NCI-H526 (cell line): ENCODE data around the gene OSBPL8.

Source experiments
- DNase-seq, 2 experiments: peaks; one replicate each; lab custom pipeline; 2025; lab: John Stamatoyannopoulos, UW

Gene OSBPL8, protein sequence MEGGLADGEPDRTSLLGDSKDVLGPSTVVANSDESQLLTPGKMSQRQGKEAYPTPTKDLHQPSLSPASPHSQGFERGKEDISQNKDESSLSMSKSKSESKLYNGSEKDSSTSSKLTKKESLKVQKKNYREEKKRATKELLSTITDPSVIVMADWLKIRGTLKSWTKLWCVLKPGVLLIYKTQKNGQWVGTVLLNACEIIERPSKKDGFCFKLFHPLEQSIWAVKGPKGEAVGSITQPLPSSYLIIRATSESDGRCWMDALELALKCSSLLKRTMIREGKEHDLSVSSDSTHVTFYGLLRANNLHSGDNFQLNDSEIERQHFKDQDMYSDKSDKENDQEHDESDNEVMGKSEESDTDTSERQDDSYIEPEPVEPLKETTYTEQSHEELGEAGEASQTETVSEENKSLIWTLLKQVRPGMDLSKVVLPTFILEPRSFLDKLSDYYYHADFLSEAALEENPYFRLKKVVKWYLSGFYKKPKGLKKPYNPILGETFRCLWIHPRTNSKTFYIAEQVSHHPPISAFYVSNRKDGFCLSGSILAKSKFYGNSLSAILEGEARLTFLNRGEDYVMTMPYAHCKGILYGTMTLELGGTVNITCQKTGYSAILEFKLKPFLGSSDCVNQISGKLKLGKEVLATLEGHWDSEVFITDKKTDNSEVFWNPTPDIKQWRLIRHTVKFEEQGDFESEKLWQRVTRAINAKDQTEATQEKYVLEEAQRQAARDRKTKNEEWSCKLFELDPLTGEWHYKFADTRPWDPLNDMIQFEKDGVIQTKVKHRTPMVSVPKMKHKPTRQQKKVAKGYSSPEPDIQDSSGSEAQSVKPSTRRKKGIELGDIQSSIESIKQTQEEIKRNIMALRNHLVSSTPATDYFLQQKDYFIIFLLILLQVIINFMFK

DNA sequence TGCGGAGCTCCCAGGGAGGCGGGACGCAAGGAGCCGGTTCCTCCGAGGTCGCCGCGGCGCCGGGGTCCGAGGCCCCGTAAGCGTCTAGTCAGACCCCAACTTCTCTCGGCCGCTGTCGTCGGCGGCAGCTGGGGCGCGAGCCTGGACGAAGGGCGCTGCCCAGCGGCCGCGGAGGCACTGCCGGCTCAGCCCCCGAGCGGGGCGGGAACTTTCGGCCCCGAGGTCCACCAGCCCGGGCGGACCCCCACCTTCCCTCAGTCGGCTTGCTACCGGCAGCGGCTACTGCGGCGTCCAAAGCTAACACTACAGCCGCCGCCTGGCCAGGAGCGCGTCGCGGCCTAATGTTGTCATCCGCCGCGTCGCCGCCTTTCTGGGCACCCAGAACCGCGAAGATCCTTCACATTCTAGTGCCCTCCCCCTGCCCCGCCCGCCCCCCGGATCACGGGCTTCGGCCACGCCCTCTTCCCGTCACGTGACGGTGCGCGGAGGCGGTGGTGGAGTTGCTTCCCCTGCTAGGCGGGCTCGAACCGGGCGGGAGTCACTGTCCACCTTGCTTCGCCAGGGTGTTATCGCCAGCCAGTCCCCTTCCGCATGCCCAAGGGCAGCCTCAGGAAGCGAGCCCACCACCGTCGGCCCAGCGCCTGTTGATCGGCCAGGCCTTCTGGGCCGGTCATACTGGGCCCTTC lies at the start of gene OSBPL8:
TSS of gene OSBPL8 (minus strand) at position 372 of the 686 bp plus-strand sequence. CDS start 72,220 bp downstream, outside the sequence.
- DNase-seq = peak; percentile 76 to 93

DNA sequence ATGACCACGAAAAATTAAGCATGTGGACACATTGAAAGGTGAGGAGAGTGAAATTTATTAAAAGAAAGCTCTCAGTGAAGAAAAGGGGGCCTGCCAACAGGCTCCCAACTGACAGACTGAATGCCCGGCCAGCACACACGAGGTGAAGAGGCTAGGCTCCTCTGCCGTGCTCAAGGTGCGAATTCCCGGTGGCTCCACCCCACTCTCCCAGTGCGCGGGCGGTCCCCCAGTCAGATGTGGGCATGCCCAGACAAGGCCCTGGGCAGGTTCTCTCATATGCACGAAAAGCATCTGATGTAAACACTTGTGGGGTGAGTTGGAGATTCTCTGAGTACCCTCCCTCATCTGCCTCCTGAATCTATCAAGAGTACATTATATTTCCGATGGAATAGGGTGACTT lies 48.5 kb upstream of the OSBPL8 start:
- DNase-seq = no peak

DNA sequence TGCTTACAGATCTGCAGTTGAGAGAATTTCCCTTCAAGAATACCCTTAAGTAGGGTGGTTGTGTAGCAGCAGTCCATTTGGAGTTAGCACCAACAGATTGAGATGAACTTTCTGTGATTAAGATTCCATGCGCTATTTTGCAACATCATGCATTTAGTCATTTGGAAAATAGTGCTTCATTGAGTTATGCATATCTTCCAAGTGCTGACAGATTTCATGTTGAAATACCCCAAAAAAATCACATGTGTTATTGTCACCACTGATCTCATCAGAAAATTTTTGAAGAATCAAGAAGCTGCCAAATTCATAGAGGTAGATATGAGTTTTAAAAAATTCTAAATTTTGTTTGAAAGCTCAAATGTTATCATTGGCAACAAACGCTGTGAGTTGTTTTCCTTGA lies 35.5 kb upstream of the OSBPL8 start:
- DNase-seq = no peak

DNA sequence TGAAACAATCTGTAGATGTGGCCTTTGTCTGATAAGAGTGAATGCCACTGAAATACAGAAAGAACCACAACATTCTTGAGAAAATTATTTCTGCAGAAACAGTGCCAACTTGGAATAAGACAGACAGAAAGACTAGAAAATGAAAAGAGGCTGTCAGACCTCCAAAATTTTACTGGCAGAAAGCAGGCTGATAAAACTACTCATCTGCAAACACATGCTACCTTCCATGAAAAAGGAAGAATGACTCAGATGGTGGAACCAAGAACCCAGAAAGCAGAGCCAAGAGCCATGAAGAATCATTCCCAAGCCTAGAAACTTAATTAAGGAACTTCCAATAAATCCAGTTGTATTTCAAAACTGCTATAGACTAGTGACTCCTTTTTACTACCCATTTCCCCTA lies 31.9 kb upstream of the OSBPL8 start:
- DNase-seq = no peak

DNA sequence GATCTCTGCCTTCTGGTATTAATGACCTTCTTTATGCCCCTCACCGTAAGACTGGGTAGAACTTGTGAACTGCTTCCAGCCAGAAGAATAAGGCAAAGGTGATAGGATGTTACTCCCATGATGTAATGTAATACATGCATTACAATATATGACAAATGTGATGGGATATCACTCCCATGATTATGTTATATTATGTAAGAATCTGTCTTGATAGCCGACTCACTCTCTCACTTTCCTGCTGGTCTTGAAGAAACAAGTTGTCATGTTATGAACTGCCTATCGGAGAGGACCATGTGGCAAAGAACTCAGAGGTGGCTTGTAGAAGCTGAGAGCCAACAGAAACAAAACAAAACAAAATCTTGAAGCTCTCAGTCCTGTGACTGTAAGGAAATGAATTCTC lies 30.6 kb upstream of the OSBPL8 start:
- no peak for DNase-seq

DNA sequence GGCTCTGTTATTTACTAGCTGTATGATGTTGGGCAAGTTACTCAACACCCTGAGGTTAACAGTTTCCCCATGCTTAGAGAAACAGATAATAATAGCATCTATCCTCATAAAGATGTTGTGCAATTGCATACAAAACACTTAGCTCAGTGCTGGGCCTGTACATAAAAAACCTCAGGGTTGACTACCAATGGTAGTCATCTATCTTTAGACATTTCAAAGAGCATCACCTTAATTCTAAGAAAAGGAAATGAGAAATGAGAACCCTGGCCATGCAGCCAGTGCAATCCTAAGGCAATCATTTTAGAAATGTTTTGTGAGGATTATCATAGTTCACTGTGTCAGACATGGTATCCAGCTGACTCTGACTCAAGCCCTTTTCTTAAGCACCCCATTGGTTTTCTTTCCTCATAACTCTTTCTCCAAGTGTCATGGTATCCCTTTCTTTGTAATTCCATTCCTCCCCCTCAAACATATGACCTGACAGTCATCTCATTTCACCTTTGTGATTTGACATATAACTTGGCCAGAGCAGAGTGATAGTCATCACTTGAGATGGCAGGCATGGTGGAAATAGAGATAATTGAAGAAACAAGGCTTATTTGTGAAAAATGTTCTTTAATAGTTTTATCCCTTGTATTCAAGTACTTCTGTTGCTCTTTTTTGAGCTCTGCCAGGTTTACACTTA lies 29.5 kb upstream of the OSBPL8 start:
- DNase-seq = no peak

DNA sequence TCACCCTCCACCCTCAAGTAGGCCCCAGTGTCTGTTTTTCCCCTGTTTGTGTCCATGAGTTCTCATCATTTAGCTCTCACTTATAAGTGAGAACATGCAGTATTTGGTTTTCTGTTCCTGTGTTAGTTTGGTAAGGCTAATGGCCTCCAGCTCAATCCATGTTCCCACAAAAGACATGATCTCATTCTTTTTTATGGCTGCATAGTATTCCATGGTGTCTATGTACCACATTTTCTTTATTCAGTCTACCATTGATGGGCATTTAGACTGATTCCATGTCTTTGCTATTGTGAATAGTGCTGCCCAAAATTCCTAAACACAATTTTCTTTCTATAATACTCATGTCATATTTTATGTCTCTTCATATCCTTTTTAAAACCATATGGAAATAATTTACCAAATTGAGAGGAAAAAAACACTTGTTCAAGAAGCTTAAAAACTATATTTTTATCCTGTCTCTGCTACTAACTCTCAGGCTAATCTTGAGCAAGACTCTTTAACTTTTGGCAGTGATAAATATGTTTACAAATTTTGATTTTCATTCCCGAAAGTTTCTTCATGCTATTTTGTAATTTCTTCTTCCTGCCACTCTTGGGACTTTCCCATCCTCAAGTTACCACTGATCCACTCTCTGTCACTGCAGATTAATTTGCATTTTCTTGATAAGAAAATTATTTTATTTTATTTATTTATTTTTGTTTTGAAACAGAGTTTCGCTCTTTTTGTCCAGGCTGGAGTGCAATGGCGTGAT lies 28.0 kb upstream of the OSBPL8 start:
- DNase-seq = no peak

DNA sequence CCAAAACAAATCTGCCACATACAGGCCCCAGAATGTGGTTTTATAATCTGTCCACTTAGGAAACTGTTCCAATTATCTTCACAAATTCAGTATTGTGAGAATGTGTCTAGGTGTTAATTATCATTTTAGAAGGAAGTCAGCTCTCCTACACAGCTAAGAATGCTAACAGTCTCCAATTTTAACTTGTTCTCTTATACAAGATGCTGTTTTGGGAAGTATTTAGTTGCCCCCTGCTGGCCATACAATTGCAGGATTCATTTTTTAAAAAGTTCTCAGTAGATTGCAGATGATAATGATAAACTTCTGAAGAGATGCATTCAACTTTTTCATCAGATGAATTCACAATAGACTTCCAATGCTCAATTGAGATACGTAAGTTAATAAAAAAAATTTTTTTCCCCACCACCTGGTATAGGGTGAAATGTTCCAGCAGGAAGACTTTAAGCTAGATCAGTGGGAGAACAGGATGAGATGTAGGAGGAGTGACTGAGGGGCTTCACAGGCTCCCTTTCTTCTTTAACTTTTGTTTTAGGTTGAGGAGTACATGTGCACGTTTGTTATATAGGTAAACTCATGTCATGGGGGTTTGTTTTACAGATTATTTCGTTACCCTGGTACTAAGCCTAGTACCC lies 27.3 kb upstream of the OSBPL8 start:
- peak; percentile 1 to 65 for DNase-seq

DNA sequence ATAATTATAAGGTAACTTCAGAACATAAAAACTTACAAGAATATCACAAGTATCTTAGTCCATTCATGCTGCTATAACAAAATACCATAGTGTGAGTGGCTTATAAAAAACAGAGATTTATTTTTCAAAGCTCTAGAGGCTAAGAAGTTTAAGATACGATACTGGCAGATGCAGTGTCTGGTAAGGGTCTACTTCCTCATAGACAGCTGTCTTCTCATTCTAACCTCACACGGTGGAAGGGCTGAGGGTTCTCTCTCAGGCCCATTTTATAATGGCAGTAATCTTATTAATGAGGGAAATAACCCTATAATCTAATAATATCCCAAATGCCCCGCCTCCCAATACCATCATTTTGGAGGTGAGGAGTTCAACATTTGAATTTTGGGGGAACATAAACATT lies 23.7 kb upstream of the OSBPL8 start:
- no peak for DNase-seq

DNA sequence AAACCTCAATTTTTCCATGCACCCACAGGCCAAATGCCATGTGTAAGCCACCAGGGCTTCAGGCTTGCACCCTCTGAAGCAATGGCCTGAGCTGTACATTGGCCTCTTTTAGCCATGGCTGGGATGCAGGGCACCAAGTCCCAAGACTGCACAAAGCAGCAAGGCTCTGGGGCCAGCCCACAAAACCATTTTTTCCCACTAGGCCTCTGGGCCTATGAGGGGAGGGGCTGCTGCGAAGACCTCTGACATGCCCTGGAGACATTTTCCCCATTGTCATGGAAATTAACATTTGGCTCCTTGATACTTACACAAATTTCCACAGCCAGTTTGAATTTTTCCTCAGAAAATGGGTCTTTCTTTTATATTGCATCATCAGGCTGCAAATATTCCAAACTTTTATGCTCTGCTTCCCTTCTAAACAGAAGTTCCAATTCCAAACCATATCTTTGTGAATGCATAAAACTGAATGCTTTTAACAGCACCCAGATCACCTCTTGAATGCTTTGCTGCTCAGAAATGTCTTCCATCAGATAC lies 14.3 kb upstream of the OSBPL8 start:
- DNase-seq = no peak

DNA sequence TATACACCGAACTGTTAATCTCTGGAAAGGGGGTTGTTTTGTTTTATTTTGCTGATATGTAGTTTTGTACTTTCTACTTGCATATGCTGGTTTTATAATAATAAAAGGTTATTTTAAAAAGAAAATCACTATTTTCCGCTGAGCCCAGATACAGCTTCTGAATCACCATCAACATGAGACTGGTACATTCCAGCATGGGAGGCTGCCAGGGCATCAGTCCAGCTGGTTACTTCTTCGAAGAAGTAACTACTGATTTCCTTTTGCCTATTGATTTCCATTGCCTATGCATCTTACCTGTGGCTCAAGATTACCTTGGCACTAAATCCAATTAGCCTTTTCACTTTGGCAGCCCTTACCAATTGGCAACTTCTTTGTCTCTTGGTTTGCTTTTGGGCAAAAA lies 11.7 kb upstream of the OSBPL8 start:
- DNase-seq = no peak

DNA sequence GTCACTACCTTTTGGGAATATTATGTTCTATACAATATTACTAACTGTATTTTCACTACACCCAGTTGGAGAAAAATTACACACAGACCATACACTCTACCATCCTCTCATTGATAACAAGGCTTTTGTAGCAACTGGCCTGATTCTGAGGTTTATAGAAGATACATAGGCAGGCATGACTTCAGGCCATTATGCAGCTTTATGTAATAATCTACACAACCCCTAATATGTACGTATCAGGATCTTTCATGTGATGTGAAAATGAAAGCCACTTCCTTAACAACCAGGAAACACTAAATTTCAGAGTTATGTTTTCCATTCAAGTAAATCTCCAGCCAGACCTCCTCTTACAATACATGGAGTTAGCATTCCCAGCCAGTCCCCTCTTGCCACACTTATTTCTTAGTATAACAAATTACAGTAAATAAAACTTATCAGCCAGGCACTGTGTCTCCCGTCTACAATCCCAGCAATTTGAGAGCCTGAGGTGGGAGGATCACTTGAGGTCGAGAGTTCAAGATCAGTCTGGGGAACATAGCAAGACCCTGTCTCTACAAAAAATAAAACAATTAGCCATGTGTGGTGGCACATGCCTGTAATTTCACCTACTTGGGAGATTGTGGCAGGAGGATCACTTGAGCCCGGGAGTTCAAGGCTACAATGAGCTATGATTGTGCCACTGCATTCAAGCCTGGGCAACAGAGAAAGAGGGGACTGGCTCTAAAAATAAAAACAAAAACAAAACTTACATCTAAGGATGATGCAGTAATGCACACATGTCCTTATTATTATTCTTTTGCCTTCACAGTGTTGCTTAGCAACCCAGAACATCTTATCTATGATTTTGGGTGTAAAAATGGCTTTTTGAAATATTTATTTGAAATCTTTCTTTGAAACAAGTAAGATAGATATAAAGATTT lies 10.4 kb upstream of the OSBPL8 start:
- no peak for DNase-seq

DNA sequence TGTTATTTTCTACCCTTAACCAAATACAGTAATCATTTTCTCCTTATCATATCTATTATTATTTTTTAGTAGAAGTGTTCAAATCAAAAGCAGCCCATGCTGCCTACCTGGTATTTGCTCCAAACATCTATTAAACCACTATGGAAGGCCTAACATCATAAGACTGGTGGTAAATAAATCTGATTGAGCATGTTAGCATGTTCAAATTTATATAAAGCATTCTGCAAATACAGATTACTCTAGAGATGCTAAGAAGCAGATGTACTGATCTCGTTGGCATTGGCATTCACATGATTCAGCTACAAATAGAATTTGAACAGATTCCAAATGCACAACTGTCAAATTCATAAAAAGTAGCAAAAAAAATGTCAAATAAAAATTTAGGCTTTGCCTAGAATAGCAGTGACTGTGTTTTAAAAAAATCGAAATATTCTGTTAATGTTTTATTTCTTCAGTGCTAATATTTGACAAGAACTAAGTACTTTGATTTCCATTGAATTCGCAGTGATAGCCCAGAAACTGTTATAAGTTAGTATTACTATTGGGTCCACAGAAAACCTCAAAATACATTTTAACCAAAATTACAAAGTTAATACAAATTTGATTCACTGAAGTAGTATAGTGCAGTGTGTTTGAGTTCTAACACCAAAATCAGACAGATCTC lies 9.4 kb upstream of the OSBPL8 start:
- DNase-seq = no peak

DNA sequence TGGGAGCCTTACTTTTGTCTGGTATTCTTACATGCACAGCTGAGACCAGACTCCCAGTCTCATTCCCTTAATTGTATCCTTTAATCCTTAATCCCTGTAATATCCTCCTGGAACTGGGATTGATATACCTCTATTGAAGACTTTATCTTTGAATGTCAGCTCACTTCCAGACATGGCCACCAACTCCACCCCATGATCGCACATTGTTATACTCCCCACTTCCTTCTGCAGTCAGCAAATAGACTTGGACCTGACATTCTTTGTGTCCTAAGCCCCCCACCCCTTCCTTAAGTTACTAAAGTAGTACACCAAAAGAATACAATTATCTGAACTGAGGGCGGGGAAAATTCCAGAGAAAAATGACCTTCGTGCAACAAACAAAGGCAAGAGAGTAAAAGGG lies 8.6 kb upstream of the OSBPL8 start:
- DNase-seq = no peak

DNA sequence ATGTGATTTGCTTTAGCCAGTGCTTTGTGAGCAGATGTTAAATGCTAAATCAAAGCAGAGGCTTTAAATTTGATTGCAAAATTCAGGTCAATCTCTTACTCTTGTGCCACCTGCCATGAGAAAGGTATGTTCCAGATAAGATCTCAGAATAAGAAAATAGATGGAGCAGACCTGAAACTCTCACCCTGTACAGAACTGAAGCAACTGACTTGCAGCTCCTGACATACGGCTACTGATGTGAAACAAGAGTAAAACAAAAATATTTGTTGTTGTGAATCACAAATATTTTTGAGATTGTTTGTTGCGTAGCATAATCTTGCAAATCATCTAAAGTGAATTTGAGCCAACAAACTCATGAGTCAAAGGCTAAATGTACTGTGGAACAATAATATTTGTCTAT lies 3.5 kb upstream of the OSBPL8 start:
- peak; percentile 15 to 20 for DNase-seq

DNA sequence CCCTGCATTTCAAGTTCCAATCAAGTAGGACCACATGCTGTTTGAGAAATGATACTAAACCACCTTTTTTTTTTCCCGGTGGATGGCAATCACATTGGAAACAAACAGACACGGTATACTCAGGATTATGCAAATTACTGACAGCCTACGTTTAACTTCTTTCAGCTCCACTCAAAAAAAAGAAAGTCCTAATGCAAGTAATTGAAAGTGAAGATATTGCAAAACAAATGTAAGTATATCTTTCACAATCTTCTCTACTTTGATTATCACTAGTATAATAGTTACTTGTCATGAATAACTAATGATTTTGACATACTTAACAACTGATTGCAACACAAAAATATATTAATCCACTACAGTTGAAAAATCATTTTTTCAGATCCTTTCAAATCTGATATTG lies 2.6 kb upstream of the OSBPL8 start:
- DNase-seq = peak in 1 of 2 experiments; percentile 37

DNA sequence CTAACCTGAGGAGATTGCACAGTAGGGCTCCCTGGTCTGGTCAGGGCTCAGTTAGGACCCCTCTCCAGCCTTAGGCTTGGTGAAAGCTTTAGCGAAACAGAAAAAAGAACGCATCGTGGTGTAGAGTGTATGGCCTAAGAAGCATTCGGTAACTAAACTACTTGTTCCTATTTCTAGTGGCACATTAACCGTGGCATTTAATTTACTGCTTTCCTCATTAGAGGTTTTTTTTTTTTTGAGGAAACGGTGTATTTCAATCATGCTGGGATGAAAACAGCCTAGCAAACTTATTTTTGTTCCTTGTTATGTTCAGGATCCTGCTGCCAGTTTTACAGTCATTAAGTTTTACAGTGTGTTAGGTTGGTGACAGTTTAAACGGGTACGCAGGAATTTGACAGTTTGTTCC lies 518 bp upstream of the OSBPL8 start:
- DNase-seq = no peak

DNA sequence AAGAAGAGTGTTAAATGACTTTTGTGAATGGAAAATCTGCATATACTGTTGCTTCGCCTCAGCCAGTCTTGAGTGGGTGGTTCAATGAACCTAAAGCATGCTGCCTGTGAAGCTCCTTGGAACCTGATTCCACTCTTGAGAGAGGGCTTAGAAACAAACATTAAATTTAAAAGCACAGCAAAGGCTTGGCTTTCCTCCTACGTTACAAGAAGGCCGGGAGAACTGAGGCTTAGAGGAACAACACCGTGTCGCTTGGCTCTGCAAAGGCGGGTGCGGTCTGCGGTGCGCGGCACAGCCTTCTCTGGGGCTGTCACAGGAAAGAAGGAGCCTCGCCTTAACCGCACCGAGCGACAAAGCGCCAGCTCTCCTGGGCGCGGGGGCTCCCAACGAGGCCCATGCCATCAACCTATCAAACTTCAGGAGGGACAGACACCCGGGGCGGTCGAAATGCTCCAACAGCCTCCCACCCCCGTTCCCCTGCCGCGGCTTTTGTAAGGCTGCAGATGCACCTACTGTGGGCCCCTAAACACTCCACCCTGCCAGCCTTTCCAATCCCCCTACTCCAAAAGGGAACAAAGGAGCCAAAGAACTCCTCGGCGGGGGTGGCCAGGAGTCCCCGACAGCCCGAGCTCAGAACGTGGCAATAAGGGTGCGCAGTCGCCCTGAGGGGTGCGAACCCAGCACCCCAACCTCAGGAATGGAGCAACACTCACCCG lies 729 bp downstream of the OSBPL8 start:
- DNase-seq = peak; percentile 30 to 71
